Keratinocyte (primary cell): ENCODE measurements around the gene PSMB2. TPM values are rescaled to one million over a fixed set of nuclear protein-coding genes. Genes with fewer than 3 reads are reported as not detected.

Experiments used
- DNase-seq: peaks from one replicate; pipeline ENCODE4 v3.0.0-alpha.2; 2011; ENCODE audit warnings: low read depth, missing footprints, low spot score
- FAIRE-seq: peaks from 2 replicates; lab custom pipeline; 2011; peaks lifted over from hg19 to GRCh38; lab: Jason Lieb, UNC
- H2AFZ ChIP-seq: 2 replicates; pipeline ENCODE4 v1.6.0; 2012; ENCODE audit warnings: low read length, control low read depth, inconsistent platforms; ENCODE audit not compliant: control insufficient read depth
- H3K27ac ChIP-seq: 2 replicates; pipeline ENCODE4 v1.5.1; 2011; ENCODE audit warnings: low read length; ENCODE audit not compliant: control insufficient read depth, insufficient read depth
- H3K27me3 ChIP-seq: 3 replicates; pipeline ENCODE4 v1.6.0; 2011; ENCODE audit warnings: low read length; ENCODE audit not compliant: control insufficient read depth, insufficient read depth; ENCODE audit errors: extremely low read depth
- H3K36me3 ChIP-seq, 2 experiments: 2 replicates in 1 of 2; 3 replicates in 1 of 2; pipeline ENCODE4 v1.5.1; 2011; ENCODE audit warnings: low read length in 2 of 2, mild to moderate bottlenecking in 1 of 2; ENCODE audit not compliant: control insufficient read depth in 2 of 2, insufficient read depth in 2 of 2; ENCODE audit errors: extremely low read depth in 1 of 2
- H3K4me1 ChIP-seq: 3 replicates; pipeline ENCODE4 v1.5.1; 2011; ENCODE audit warnings: low read length; ENCODE audit not compliant: control insufficient read depth, insufficient read depth; ENCODE audit errors: extremely low read depth
- H3K4me2 ChIP-seq: 3 replicates; pipeline ENCODE4 v1.6.0; 2011; ENCODE audit warnings: low read depth, low read length; ENCODE audit not compliant: control insufficient read depth, insufficient read depth; ENCODE audit errors: extremely low read depth
- H3K4me3 ChIP-seq, 3 experiments: fragments of 200-600 bp in 1 of 3; sonication (generic) in 1 of 3; 2 replicates in 2 of 3; 3 replicates in 1 of 3; pipeline ENCODE4 v1.5.1; 2011 to 2016; ENCODE audit warnings: low read length in 3 of 3, mild to moderate bottlenecking in 3 of 3, control low read depth in 2 of 3, inconsistent platforms in 1 of 3, low read depth in 1 of 3, mixed read lengths in 1 of 3, mixed run types in 1 of 3, moderate library complexity in 1 of 3; ENCODE audit not compliant: control insufficient read depth in 2 of 3, insufficient read depth in 2 of 3; ENCODE audit errors: extremely low read depth in 1 of 3
- H3K79me2 ChIP-seq: 2 replicates; pipeline ENCODE4 v1.6.0; 2012; ENCODE audit warnings: low read length; ENCODE audit not compliant: control insufficient read depth, insufficient read depth
- H3K9ac ChIP-seq: 3 replicates; pipeline ENCODE4 v1.6.0; 2011; ENCODE audit warnings: low read length; ENCODE audit not compliant: control insufficient read depth, insufficient read depth; ENCODE audit errors: extremely low read depth
- H3K9me1 ChIP-seq: 3 replicates; pipeline ENCODE4 v1.6.0; 2011; ENCODE audit warnings: low read length; ENCODE audit not compliant: control insufficient read depth, insufficient read depth; ENCODE audit errors: extremely low read depth
- H3K9me3 ChIP-seq: 2 replicates; pipeline ENCODE4 v1.5.1; 2012; ENCODE audit warnings: low read depth, low read length; ENCODE audit not compliant: control insufficient read depth
- H4K20me1 ChIP-seq: 3 replicates; pipeline ENCODE4 v1.6.0; 2011; ENCODE audit warnings: low read length; ENCODE audit not compliant: control insufficient read depth, insufficient read depth; ENCODE audit errors: extremely low read depth
- CTCF ChIP-seq, 3 experiments: IDR thresholded peaks in 1 of 3; conservative IDR thresholded peaks in 1 of 3; optimal IDR thresholded peaks in 1 of 3; 2 replicates in 2 of 3; 3 replicates in 1 of 3; pipeline versions ENCODE3 to v1.5.1; 2011; ENCODE audit warnings: low read length in 3 of 3, mild to moderate bottlenecking in 3 of 3, moderate library complexity in 2 of 3, control low read depth in 1 of 3, inconsistent platforms in 1 of 3; ENCODE audit not compliant: insufficient read depth in 2 of 3; ENCODE audit errors: extremely low read depth in 1 of 3
- EZH2 ChIP-seq: IDR thresholded peaks from one replicate; pipeline ENCODE4 v1.6.1; 2012; ENCODE audit warnings: inconsistent platforms, mild to moderate bottlenecking, low read length, moderate library complexity
- dilution Hi-C: fragments of 300-500 bp; cut with MboI; formaldehyde crosslinking; loops from one replicate; pipeline ENCODE4 v1.7.0; 2020; ENCODE audit warnings: low sequenced_read_pairs; ENCODE audit not compliant: extremely low pct_ligation_motif_present
- polyA plus RNA-seq, 5 experiments: library from polyadenylated mRNA; depleted of rRNA in 3 of 5; stranded (reverse) in 3 of 5; stranded (forward) in 1 of 5; unstranded in 1 of 5; fragments of >200 nt; gene quantifications; 1 replicate in 1 of 5; 2 replicates in 3 of 5; 3 replicates in 1 of 5; pipeline versions ENCODE4 v1.2.1 to v1.2.3, GENCODE V29; 2011 to 2012; ENCODE audit warnings: missing spikeins in 2 of 5, low read depth in 1 of 5, low replicate concordance in 1 of 5

PSMB2 gene
- polyA plus RNA-seq, 1 donor (not counting 4 experiments of a cell fraction or from before 2014, with no cell fraction given), result 108 TPM

- no peaks in the 10 kb centered on the region for H3K9me1 ChIP-seq
- H2AFZ ChIP-seq, result no peak overlapping the region
- no peak for FAIRE-seq
- no peaks in the 10 kb centered on the region for H3K9me3 ChIP-seq
- peaks cover 79% of the 10 kb centered on the region for H3K79me2 ChIP-seq
- no peak for DNase-seq
- H3K27me3 ChIP-seq, result no peaks in the 10 kb centered on the region
- H3K4me1 ChIP-seq, result no peaks in the 10 kb centered on the region
- H3K27ac ChIP-seq, result no peak overlapping the region
- dilution Hi-C loops, result no loop called here
- peaks cover 3% of the 10 kb centered on the region for H4K20me1 ChIP-seq
- peaks cover 14 to 29% of the 10 kb centered on the region in 2 experiments for H3K36me3 ChIP-seq
- TF ChIP-seq CTCF (optimal IDR thresholded peaks at IDR 0.05 in 1 of 3, IDR thresholded peaks at IDR 0.05 in 1 of 3, conservative IDR thresholded peaks at IDR 0.05 in 1 of 3; ENCODE audit: extremely low read depth in 1 of 3, insufficient read depth in 2 of 3, low read length in 3 of 3) (no peak), EZH2 (no peak)
- H3K4me3 ChIP-seq, result no peak overlapping the region
- H3K4me2 ChIP-seq, result no peak overlapping the region
- H3K9ac ChIP-seq, result no peak overlapping the region
Observed at GRCh38 chr1:35611655-35612054, 29.7 kb downstream of the PSMB2 start.

- Histone ChIP-seq H2AFZ (no peak overlapping the region), H3K9ac (no peak overlapping the region), H3K79me2 (peaks cover 31% of the 10 kb centered on the region), H3K27me3 (no peaks in the 10 kb centered on the region), H3K27ac (no peak overlapping the region), H3K36me3 (peaks cover 17 to 31% of the 10 kb centered on the region in 2 experiments), H3K4me1 (peaks cover 7% of the 10 kb centered on the region), H3K9me3 (no peaks in the 10 kb centered on the region), H3K4me2 (no peak overlapping the region), H4K20me1 (no peaks in the 10 kb centered on the region), H3K4me3 (no peak overlapping the region), H3K9me1 (peaks cover 3% of the 10 kb centered on the region)
- FAIRE-seq, result peak; percentile 29
- DNase-seq, result no peak
- dilution Hi-C loops, result no loop called here
- TF ChIP-seq CTCF (optimal IDR thresholded peaks at IDR 0.05 in 1 of 3, IDR thresholded peaks at IDR 0.05 in 1 of 3, conservative IDR thresholded peaks at IDR 0.05 in 1 of 3; ENCODE audit: extremely low read depth in 1 of 3, insufficient read depth in 2 of 3, low read length in 3 of 3) (no peak), EZH2 (no peak)
Observed at GRCh38 chr1:35605867-35606182, 35.5 kb downstream of the PSMB2 start.
